Gastroesophageal sphincter (tissue), 4 donors: ENCODE results near the gene ZNF512B. TPM values are rescaled to one million over a fixed set of nuclear protein-coding genes. Genes with fewer than 3 reads are reported as not detected.
"Not testable (repeated sequence)": the region's sequence is repeated elsewhere in the genome, so short reads cannot be mapped to it uniquely, and the experiment has no call there.

Experiments
- ATAC-seq: fragments of 150-250 bp; one replicate; pipeline ENCODE4 v1.9.1; 2016; ENCODE audit warnings: mild to moderate bottlenecking, moderate library complexity
- H3K27ac ChIP-seq, 4 donors: fragments of 200-600 bp; sonication (generic) in 3 of 4; 1 replicate in 3 of 4; 2 replicates in 1 of 4; pipeline ENCODE4 v1.5.1; 2016 to 2019
- H3K27me3 ChIP-seq: fragments of 200-600 bp; sonication (generic); one replicate; pipeline ENCODE4 v1.5.1; 2019
- H3K36me3 ChIP-seq, 2 donors: fragments of 200-600 bp; sonication (generic); one replicate each; pipeline ENCODE4 v1.5.1; 2019; ENCODE audit warnings: control low read depth in 1 of 2
- H3K4me1 ChIP-seq, 3 donors: fragments of 200-600 bp; sonication (generic); 1 replicate in 2 of 3; 2 replicates in 1 of 3; pipeline ENCODE4 v1.5.1; 2016 to 2019; ENCODE audit warnings: control low read depth in 2 of 3
- H3K4me3 ChIP-seq, 2 donors: fragments of 200-600 bp; sonication (generic); one replicate each; pipeline ENCODE4 v1.5.1; 2019; ENCODE audit warnings: mild to moderate bottlenecking in 1 of 2, moderate library complexity in 1 of 2
- H3K9me3 ChIP-seq, 3 donors: fragments of 200-600 bp; sonication (generic); one replicate each; pipeline ENCODE4 v1.5.1; 2017 to 2019; ENCODE audit warnings: control low read depth in 2 of 3
- EP300 ChIP-seq: sonication (generic); formaldehyde crosslinking; IDR thresholded peaks from one replicate; pipeline ENCODE4 v1.6.1; 2017; ENCODE audit warnings: antibody characterized with exemption, mild to moderate bottlenecking
- POLR2A ChIP-seq, 2 donors: fragments of 450-650 bp; IDR thresholded peaks; one replicate each; pipeline ENCODE4 v1.6.1; 2017; ENCODE audit warnings: antibody characterized with exemption in 2 of 2, mild to moderate bottlenecking in 2 of 2, moderate library complexity in 1 of 2
- POLR2AphosphoS5 ChIP-seq: sonication (generic); formaldehyde crosslinking; IDR thresholded peaks from one replicate; pipeline ENCODE4 v1.6.1; 2017; ENCODE audit warnings: antibody characterized with exemption
- WGBS, 2 donors: methylation state at CpG; one replicate each; pipeline ENCODE4 v1.1.5; 2018; ENCODE audit warnings: low coverage in 1 of 2; 5-methylcytosine and 5-hydroxymethylcytosine counted together
- total RNA-seq, 4 donors: library from RNA; depleted of rRNA; stranded (reverse); fragments of >200 nt; gene quantifications; one replicate each; pipeline ENCODE4 v1.1.0, GENCODE V29; 2016
- TF ChIP-seq, protein P1 (sequence below), 4 experiments: fragments of 200-600 bp in 2 of 4; fragments of 450-650 bp in 2 of 4; sonication (generic) in 1 of 4; IDR thresholded peaks; one replicate each; pipeline ENCODE4 v1.5.1; 2017 to 2019; ENCODE audit warnings: antibody characterized with exemption in 4 of 4, mild to moderate bottlenecking in 2 of 4, moderate library complexity in 2 of 4

The ZNF512B gene
- total RNA-seq, 4 donors from 2014 or later: 9.0 to 13.8 (median 10.0) TPM

DNA sequence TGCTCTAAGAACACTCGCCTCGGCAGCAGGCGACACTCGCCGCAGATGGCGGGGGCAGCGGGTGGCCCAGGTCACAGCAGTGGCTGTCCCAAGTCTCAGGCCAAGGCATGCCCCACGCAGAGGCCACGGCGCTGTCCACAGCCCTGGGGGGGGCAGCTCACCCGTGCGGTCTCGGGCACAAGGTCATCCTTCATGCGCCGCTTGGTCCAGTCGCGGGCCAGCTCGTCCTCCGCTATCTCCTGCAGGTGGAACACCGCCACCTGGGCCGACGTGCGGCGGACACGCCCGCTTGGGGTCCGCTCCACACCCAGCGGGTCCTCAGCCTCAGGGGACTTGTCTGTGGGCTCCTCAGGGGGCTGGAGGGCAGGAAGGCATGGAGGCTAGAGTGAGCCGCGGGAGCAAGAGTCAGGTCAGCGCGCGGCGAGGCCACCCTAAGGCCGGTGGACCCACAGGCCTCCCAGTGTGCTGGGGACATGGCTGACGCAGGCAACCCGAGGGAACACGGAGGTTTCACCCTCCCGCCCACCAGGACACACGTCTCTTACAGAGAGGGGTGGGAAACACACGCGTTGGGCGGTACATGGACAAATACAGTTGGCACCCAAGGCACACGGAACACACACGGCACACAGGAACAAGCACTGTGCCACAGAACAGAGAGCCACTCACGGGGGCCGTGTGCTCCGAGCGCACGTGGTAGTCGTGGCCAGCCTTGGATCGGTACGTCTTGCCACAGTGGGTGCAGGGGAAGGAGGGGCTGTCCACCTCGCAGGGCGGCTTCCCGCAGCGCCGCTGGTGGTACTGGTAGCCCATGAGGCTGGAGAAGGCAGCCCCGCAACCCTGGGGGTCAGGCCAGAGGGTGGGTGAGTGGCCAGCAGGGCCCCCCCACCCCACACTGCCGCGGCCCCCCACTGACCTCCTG, 7.0 kb downstream of the ZNF512B start:
- WGBS, 2 donors: 80% methylated on average over 1 to 3 of the region's 61 CpGs
- no peaks in the 10 kb centered on the region for H3K27me3 ChIP-seq
- peaks cover 0 to 8% (median 3%) of the 10 kb centered on the region in 3 donors for H3K4me1 ChIP-seq
- H3K4me3 ChIP-seq: no peak overlapping the region
- H3K36me3 ChIP-seq: peaks cover 0 to 82% of the 10 kb centered on the region in 2 donors
- no peaks in the 10 kb centered on the region for H3K9me3 ChIP-seq
- no peak overlapping the region for H3K27ac ChIP-seq
- ATAC-seq: no peak
- no peak for TF ChIP-seq EP300
- TF ChIP-seq, protein P1, sequence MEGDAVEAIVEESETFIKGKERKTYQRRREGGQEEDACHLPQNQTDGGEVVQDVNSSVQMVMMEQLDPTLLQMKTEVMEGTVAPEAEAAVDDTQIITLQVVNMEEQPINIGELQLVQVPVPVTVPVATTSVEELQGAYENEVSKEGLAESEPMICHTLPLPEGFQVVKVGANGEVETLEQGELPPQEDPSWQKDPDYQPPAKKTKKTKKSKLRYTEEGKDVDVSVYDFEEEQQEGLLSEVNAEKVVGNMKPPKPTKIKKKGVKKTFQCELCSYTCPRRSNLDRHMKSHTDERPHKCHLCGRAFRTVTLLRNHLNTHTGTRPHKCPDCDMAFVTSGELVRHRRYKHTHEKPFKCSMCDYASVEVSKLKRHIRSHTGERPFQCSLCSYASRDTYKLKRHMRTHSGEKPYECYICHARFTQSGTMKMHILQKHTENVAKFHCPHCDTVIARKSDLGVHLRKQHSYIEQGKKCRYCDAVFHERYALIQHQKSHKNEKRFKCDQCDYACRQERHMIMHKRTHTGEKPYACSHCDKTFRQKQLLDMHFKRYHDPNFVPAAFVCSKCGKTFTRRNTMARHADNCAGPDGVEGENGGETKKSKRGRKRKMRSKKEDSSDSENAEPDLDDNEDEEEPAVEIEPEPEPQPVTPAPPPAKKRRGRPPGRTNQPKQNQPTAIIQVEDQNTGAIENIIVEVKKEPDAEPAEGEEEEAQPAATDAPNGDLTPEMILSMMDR (IDR thresholded peaks at IDR 0.05): no peak
- no peak for TF ChIP-seq POLR2AphosphoS5
- no peak for TF ChIP-seq POLR2A (IDR thresholded peaks at IDR 0.05)

DNA sequence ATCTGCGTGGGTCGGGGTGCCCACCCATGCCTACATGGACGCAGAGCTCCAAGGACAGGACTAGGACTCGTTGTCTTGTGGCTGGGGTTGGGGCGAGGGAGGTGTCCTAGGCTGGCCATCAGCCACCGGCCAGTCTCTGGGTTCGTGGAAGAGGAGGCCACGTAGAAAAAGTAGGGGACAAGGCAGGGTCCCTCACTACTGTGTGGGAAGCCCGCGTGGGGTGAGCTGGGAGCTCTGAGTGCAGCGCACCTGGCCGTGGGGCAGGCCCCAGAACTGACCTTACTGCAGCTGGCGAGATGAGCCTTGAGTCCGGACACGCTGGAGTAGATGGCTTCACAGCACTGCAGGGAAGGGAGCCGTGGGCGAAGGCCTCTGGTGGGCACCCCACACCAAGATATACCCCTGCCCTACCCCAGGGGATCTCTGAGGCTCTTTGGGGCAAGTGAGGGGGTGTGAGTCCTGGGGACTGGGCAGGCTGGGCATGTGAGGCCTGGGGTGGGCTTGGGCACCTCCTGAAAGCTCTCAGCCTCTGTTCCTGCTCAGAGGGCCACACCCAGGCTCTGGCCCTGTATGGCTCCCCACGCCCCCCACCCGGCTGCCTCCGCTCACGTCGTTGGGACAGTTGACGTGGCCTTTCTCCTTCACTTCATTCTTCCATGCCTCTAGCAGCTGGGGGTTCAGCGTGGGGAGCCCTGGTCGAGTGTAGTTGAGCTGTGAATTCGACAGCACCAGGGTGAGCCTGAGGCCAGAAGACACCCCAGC, 7.9 kb downstream of the ZNF512B start:
- 93% methylated on average over 3 of the region's 26 CpGs; no CpG with 5 or more reads in 1 of the 2 donors for WGBS, 2 donors
- no peak for ATAC-seq
- Histone ChIP-seq H3K9me3 (no peaks in the 10 kb centered on the region), H3K4me1 (peaks cover 0 to 16% (median 11%) of the 10 kb centered on the region in 3 donors), H3K27me3 (no peaks in the 10 kb centered on the region), H3K4me3 (no peak overlapping the region), H3K36me3 (peaks cover 0 to 73% of the 10 kb centered on the region in 2 donors), H3K27ac (no peak overlapping the region)
- TF ChIP-seq, protein P1 (IDR thresholded peaks at IDR 0.05): no peak

DNA sequence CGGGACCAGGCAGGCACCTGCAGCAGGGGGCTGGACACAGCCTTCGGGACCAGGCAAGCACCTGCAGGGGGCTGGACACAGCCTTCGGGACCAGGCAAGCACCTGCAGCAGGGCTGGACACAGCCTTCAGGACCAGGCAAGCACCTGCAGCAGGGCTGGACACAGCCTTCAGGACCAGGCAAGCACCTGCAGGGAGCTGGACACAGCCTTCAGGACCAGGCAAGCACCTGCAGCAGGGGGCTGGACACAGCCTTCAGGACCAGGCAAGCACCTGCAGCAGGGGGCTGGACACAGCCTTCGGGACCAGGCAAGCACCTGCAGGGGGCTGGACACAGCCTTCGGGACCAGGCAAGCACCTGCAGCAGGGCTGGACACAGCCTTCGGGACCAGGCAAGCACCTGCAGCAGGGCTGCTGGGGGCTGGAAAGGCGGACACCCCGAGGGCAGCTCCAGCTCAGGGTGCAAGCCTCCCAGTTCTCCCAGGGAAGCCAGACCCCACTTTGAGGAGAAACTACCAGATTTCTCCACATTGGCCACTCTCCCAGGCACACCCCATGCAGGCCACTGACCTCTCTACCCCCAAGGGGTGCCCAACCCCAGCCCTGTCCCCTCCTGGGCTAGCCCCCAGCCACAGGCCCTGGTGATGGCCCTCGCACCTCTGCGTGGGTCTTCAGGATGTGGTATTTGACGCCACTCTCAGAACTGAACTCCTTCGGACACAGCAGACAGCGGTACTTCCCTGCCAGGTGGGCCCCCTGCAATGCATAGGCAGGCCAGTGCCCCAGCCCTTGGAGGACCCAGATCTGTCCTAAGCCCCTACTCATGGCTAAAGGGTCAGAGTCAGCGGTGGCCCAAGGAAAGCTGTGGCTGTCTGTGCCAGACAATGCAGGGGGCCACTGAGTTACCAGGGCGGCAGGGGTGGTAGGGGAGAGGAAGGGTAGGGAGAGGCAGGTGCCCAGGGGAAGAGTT, 8.8 kb downstream of the ZNF512B start:
- Histone ChIP-seq H3K36me3 (peaks cover 0 to 64% of the 10 kb centered on the region in 2 donors), H3K4me1 (peaks cover 0 to 19% (median 14%) of the 10 kb centered on the region in 3 donors)
- H3K27me3 ChIP-seq, H3K4me3 ChIP-seq, H3K9me3 ChIP-seq, ATAC-seq, H3K27ac ChIP-seq: not testable (repeated sequence)
- no CpG with 5 or more reads among the region's 15 CpGs for WGBS, 2 donors

DNA sequence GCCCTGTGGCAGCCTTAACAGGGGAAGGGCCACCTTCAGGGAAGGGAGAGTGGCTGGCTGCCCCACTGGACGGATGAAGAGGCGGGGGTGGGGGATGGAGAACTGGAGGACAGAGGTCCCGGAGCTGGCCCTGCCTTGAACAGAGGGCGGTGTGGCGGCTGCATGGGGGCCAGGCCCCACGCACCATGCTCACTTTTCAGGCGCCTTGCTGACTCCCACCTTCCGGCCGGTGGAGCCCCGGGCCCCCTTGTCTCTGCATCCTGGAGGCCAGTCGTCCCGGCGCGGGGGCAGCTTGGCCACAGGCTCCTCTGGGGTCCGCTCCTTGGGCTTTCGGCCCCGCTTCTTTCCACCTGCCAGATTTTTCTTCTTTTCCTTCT, 10.0 kb downstream of the ZNF512B start:
- Histone ChIP-seq H3K36me3 (peaks cover 0 to 63% of the 10 kb centered on the region in 2 donors), H3K27me3 (no peaks in the 10 kb centered on the region), H3K9me3 (no peaks in the 10 kb centered on the region), H3K27ac (no peak overlapping the region), H3K4me1 (peaks cover 0 to 30% (median 17%) of the 10 kb centered on the region in 3 donors), H3K4me3 (no peak overlapping the region)
- WGBS, 2 donors: 88% methylated on average over 11 of the region's 17 CpGs; no CpG with 5 or more reads in 1 of the 2 donors
- TF ChIP-seq EP300 (no peak), POLR2AphosphoS5 (no peak), POLR2A (IDR thresholded peaks at IDR 0.05) (no peak)
- TF ChIP-seq, protein P1 (IDR thresholded peaks at IDR 0.05): no peak
- no peak for ATAC-seq
